GM10847 (cell line): ENCODE results near the gene AMBRA1.

Experiments used
- POLR2A ChIP-seq: IDR thresholded peaks from 2 replicates; pipeline ENCODE4 v1.6.1; 2011; ENCODE audit not compliant: insufficient read length; ENCODE audit errors: extremely low read depth

Gene AMBRA1

GRCh38 chr11:46351606-46352005, 242.2 kb downstream of the AMBRA1 start:
- TF ChIP-seq POLR2A = no peak

GRCh38 chr11:46351148-46351547, 242.7 kb downstream of the AMBRA1 start:
- no peak for TF ChIP-seq POLR2A

GRCh38 chr11:46350695-46351094, 243.1 kb downstream of the AMBRA1 start:
- no peak for TF ChIP-seq POLR2A

- no peak for TF ChIP-seq POLR2A
Observed at GRCh38 chr11:46348566-46349401, 245.0 kb downstream of the AMBRA1 start.

GRCh38 chr11:46347637-46348311, 246.0 kb downstream of the AMBRA1 start:
- TF ChIP-seq POLR2A = no peak

GRCh38 chr11:46346886-46347636, 246.8 kb downstream of the AMBRA1 start, which contains the start of gene DGKZ:
TSS of gene DGKZ (plus strand) at chr11:46347463. CDS start at chr11:46347660, 197 bp downstream.
- no peak for TF ChIP-seq POLR2A
